Stimulated activated naive CD8-positive, alpha-beta T cell treated with anti-CD3 and anti-CD28 coated beads, Interleukin-15, Interleukin-2, amounts not matched to agents 100 U/mL and 50 U/mL, for 24 hours (primary cell): Measurements from ENCODE around the gene PSD4.
A peak's percentile ranks its signal among the peaks of the same experiment; 100 is the strongest.

Experiments used
- ATAC-seq: fragments of 150-1000 bp; cut with Tn5 transposase; one replicate; pipeline ENCODE4 v1.10.0; 2021
- DNase-seq: peaks from one replicate; pipeline ENCODE4 v3.0.0; 2021

PSD4 gene

GRCh38 chr2:113167962-113168340 is 5.8 kb upstream of the PSD4 start:
- DNase-seq, result no peak

GRCh38 chr2:113169002-113169530 is 4.7 kb upstream of the PSD4 start:
- DNase-seq, result no peak
- ATAC-seq, result no peak

More at GRCh38 chr2:113167962-113168340, 5.8 kb upstream of the PSD4 start:
- no peak for ATAC-seq

GRCh38 chr2:113169586-113169985 is 4.2 kb upstream of the PSD4 start:
- ATAC-seq (no peak), DNase-seq (no peak)

- DNase-seq (no peak), ATAC-seq (no peak)
Observed at GRCh38 chr2:113171334-113172075, 2.3 kb upstream of the PSD4 start.

GRCh38 chr2:113172721-113173541 is 840 bp upstream of the PSD4 start:
- ATAC-seq (no peak), DNase-seq (no peak)

- DNase-seq (peak; percentile 48), ATAC-seq (no peak)
Observed at GRCh38 chr2:113174376-113174750, 592 bp downstream of the PSD4 start.

- peak; percentile 53 for ATAC-seq
- DNase-seq, result peak; percentile 76
Observed at GRCh38 chr2:113175042-113175628, 1.4 kb downstream of the PSD4 start.

GRCh38 chr2:113175736-113176695 is 2.2 kb downstream of the PSD4 start:
- DNase-seq (peak; percentile 44), ATAC-seq (no peak)

- DNase-seq (no peak), ATAC-seq (no peak)
Observed at GRCh38 chr2:113176696-113177355, 3.1 kb downstream of the PSD4 start.

- DNase-seq (no peak), ATAC-seq (no peak)
Observed at GRCh38 chr2:113178069-113178746, 4.4 kb downstream of the PSD4 start.

GRCh38 chr2:113178891-113179290 is 5.1 kb downstream of the PSD4 start:
- DNase-seq, result peak; percentile 68
- ATAC-seq, result peak; percentile 65

GRCh38 chr2:113179446-113180045 is 5.8 kb downstream of the PSD4 start:
- ATAC-seq, result no peak
- no peak for DNase-seq

GRCh38 chr2:113180131-113180946 is 6.6 kb downstream of the PSD4 start:
- DNase-seq (peak; percentile 33), ATAC-seq (peak; percentile 39)

GRCh38 chr2:113181258-113182051 is 7.7 kb downstream of the PSD4 start:
- DNase-seq, result no peak

GRCh38 chr2:113182471-113183260 is 8.9 kb downstream of the PSD4 start:
- DNase-seq, result no peak
- no peak for ATAC-seq

More at GRCh38 chr2:113181258-113182051, 7.7 kb downstream of the PSD4 start:
- ATAC-seq, result no peak

GRCh38 chr2:113183264-113183663 is 9.5 kb downstream of the PSD4 start:
- DNase-seq, result no peak
- no peak for ATAC-seq

GRCh38 chr2:113183703-113184102 is 9.9 kb downstream of the PSD4 start:
- DNase-seq (no peak), ATAC-seq (no peak)
